ENCODE results near the gene MVP.

- TF ChIP-seq EZH2 (IDR thresholded peaks at IDR 0.05; ENCODE audit: low read length, unreplicated experiment), result no peak
- TF ChIP-seq CTCF (conservative IDR thresholded peaks at IDR 0.05; ENCODE audit: low read depth, low read length), result no peak
These were observed 30.7 kb downstream of the MVP start for GRCh38 chr16:29850998-29851397.
